Coronary artery (tissue), 2 donors: ENCODE data around the gene NAV3.

Experiments
- DNase-seq: peaks from one replicate; pipeline ENCODE4 v3.0.0-alpha.2; 2017; ENCODE audit warnings: low spot score
- H3K27ac ChIP-seq, 2 donors: fragments of 200-600 bp; sonication (generic); one replicate each; pipeline ENCODE4 v1.5.1; 2016 to 2019
- H3K4me3 ChIP-seq: fragments of 200-600 bp; sonication (generic); 2 replicates; pipeline ENCODE4 v1.5.1; 2016; ENCODE audit warnings: mild to moderate bottlenecking, moderate library complexity
- TF ChIP-seq, protein P1 (sequence below): fragments of 200-600 bp; sonication (generic); IDR thresholded peaks from one replicate; pipeline ENCODE4 v1.5.1; 2019; ENCODE audit warnings: antibody characterized with exemption

The NAV3 gene

DNA sequence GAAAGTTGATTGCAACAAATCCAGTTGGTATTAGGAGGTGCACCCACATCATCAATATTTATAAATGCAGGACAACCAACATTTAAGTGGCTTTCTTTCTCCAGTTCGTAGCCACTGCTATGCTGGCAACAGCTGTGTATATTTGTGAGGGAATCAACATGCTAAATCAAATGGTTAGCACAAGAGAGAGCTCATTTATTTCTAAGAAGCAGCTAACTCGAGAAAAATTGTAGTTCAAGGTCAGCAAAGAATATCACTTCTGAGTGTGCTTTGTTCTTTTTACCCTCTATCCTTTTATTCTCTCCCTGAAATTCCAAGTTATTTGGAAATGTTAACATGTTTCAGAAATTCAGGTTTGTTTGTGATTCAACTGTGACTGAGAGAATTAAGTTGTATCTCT, 137.3 kb downstream of the NAV3 start:
- Histone ChIP-seq H3K27ac (no peak overlapping the region), H3K4me3 (no peak overlapping the region)
- TF ChIP-seq, protein P1, sequence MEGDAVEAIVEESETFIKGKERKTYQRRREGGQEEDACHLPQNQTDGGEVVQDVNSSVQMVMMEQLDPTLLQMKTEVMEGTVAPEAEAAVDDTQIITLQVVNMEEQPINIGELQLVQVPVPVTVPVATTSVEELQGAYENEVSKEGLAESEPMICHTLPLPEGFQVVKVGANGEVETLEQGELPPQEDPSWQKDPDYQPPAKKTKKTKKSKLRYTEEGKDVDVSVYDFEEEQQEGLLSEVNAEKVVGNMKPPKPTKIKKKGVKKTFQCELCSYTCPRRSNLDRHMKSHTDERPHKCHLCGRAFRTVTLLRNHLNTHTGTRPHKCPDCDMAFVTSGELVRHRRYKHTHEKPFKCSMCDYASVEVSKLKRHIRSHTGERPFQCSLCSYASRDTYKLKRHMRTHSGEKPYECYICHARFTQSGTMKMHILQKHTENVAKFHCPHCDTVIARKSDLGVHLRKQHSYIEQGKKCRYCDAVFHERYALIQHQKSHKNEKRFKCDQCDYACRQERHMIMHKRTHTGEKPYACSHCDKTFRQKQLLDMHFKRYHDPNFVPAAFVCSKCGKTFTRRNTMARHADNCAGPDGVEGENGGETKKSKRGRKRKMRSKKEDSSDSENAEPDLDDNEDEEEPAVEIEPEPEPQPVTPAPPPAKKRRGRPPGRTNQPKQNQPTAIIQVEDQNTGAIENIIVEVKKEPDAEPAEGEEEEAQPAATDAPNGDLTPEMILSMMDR, result no peak
- no peak for DNase-seq

DNA sequence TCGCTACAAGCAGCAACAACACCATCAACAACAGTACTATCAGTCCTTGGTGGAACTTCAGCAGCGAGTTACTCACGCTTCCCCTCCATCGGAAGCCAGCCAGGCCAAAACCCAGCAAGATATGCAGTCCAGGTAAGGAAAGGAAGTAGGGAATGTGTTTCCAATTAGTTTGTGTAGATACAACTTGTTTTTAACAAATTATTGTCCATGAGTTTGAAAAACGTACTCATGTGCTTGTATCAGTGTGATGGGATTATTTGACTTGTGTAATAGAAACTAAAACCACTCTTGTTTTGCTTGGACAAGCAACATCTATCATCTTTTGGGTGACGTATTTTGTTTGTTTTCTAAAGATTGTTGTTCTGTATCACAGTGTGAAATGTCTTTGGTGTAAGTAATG, 137.9 kb downstream of the NAV3 start:
- H3K4me3 ChIP-seq, result no peak overlapping the region
- TF ChIP-seq, protein P1, result no peak
- DNase-seq, result no peak
- no peak overlapping the region for H3K27ac ChIP-seq

DNA sequence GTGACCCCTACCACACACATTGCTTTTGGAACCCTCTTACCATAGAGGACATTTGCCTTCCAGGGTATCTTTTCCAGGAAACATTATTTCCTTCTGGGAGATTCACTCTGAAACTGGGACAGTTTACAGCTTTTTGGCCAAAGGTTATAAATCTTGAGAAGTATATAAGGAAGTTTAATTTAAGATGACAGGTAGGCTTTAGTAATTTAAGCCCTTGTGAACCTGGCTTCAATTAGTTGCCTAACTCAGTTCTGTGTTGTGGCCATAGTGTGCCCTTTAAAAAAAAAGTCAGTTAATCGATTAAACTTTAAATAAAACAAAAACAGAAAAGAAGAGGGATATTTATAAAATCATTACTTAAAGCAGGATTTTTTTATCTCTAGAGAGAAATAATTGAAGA, 142.9 kb downstream of the NAV3 start:
- H3K4me3 ChIP-seq, result no peak overlapping the region
- TF ChIP-seq, protein P1, result no peak
- no peak for DNase-seq
- H3K27ac ChIP-seq, result no peak overlapping the region

DNA sequence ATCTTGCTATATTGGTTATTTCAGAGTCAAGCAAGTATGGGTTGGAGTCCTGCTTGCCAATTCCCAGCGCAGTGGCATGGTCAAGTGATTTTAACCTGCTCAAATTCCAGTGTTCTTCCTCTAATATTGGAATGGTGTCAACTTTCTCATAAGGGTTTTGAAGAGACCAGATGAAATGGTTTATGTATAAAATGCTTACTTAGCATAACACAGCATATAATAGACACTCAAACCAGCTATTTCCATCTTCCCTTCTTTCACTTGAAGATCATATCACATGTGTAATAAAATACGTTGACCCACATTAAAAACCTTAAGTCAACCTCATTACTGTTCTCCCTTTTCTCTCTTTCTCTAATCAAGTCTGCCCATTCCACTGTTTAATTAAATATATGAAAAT, 144.0 kb downstream of the NAV3 start:
- TF ChIP-seq, protein P1, result no peak
- no peak overlapping the region for H3K27ac ChIP-seq
- no peak for DNase-seq
- H3K4me3 ChIP-seq, result no peak overlapping the region

DNA sequence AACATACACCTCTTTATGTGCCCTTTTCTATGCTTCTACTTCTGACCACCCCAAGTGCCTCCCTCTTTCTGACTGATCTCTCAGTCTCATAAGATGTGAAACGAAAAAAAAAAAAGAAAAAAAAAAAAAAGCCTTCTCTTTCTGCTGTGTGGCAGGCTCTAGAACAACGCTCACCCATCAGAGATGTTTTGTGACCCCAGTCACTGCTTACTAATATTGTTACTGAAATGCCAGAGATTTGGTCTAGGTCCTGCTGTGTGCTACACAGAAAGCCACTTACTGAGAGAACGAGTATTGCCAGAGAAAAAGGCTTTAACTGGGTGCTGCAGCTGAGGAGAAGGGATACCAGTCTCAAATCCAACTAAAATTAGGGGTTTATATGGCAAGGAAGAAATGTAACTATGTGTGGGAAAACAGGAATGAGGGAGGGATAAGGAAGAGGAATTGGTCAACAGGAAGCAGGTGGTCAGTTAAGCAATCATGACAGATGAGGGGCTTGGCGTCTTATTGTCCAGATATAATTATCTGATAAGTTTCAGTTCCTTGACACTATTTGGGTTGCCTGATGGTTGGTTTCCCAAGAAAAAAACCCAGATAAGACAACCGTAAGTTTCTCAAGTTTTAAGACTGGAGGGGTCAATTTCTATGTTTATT, 149.0 kb downstream of the NAV3 start:
- Histone ChIP-seq H3K27ac (no peak overlapping the region), H3K4me3 (no peak overlapping the region)
- DNase-seq, result no peak
- TF ChIP-seq, protein P1, result no peak

DNA sequence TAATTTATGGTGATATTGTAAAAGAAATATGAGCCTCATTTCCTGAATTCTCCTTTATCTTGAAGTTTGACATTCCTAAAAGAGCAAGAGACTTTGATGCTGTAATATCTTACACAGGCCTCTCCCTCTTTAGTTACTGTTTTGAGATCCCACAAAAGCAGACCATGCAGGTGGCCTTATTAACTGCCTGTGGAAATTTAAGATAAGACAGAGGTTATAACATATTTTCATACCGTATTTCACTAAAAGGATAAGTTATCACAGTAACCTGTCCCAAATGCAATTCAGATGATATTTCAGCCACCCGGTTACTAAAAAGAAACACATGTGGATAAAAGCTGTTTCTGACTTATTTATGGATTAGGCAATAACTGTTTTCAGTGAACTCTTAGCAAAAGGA, 150.1 kb downstream of the NAV3 start:
- no peak for DNase-seq
- H3K27ac ChIP-seq, result no peak overlapping the region
- TF ChIP-seq, protein P1, result no peak
- no peak overlapping the region for H3K4me3 ChIP-seq

DNA sequence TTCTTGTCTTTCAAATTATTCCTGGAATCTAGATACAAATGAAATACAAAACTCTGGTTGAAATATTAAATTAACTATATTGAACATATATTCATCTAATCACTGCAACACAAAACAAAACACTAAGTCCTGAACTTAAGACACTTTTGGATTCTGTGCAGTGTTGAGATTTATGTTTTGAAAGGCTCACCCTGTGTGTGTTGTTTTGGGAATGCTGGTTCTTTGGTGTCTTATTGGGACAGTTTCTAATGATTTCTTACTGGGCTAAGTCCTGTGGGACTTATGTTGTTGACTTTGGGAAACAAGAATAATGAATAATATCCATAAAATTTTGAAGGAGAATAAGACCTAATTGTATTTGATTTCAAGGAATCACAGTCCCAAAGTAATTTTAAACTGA, 153.2 kb downstream of the NAV3 start:
- TF ChIP-seq, protein P1, result no peak
- H3K27ac ChIP-seq, result no peak overlapping the region

More for the DNA sequence above, 153.2 kb downstream of the NAV3 start:
- no peak for DNase-seq
- H3K4me3 ChIP-seq, result no peak overlapping the region
